LNCaP clone FGC (cell line): Measurements from ENCODE around the gene ABI3.

Source experiments
- DNase-seq: peaks from one replicate; pipeline ENCODE4 v3.0.0-alpha.2; 2011; ENCODE audit warnings: low read depth
- H3K4me3 ChIP-seq: 2 replicates; pipeline ENCODE4 v1.5.1; 2011; ENCODE audit warnings: mild to moderate bottlenecking, low read depth, low read length, control low read depth
- CTCF ChIP-seq: IDR thresholded peaks from 2 replicates; pipeline ENCODE4 v1.5.1; 2012; ENCODE audit warnings: mild to moderate bottlenecking; ENCODE audit not compliant: control insufficient read depth, insufficient read depth; ENCODE audit errors: extremely low read depth

ABI3 gene

DNA sequence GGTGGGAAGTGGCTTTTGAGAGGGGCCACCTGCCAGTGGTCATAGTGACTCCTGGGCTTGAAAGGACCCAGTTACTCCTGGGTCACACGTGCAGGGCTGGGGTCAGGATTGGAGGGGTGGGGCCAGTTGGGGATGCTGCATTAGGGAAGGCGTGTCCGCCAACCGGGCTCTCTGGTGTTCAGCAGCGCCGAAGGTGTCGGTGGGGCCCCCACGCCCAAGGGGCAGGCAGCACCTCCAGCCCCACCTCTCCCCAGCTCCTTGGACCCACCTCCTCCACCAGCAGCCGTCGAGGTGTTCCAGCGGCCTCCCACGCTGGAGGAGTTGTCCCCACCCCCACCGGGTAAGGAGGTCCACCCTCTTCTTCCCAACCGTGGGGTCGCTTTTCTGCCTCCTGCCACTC lies 9.5 kb downstream of the ABI3 start:
- H3K4me3 ChIP-seq = no peak overlapping the region
- DNase-seq = no peak
- TF ChIP-seq CTCF = no peak

DNA sequence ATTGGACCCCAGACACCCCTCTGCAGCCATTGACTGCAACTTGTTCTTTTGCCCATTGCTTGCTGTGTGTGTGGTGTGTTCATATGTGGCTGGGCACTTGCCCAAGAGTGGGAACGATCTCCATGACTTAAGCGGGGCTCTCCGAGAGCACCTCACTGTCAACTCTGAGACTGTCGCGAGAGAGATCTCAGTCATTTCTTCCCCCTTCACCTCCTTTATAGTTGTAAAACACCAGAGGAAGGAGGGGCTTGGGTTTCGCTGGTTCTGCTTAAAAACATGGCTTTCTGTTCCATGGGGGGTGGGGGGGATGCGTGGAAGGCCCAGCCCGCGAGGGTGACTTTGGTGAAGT lies 12.6 kb downstream of the ABI3 start:
- no peak overlapping the region for H3K4me3 ChIP-seq
- DNase-seq = no peak
- TF ChIP-seq CTCF = no peak

- no peak overlapping the region for H3K4me3 ChIP-seq
- no peak for DNase-seq
- TF ChIP-seq CTCF = peak; percentile 64
These were observed 13.2 kb downstream of the ABI3 start for GRCh38 chr17:49223517-49224197.

DNA sequence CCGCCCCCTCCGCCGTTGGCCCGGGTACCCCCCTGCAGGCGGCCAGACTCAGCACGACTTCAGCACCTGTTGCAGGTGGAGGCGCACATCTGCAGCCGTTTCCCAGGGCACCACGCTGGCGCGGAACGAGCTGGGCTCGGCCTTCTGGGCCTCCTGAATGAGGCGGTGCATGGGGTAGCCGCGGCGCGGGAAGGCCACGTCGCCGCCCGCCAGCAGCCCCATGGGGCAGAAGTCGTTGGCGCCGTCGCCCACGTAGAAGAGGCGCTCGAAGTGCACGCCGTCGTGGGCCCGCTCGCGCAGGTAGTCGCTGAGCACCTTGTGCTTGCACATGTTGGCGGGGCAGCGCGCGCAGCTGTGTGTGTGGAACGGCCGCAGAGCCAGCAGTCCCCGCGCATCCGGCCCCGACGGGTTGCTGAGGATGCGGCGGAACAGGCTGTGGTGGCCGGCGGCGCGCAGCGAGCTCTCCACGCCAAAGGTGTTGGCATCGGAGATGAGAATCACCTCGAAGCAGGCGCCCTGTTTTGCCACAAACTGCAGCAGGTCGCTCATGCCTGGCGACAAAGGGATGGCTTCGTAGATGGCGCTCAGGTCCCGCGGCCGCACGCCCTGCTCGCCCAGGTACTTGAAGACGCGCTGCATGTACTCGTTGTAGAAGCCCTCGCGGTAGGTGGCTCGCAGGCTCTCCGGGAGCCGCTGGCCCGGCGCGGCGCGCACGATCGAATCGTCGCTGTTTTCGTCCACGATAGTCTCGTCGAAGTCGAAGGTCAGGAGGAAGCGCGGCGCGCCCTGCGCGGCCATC lies 13.9 kb downstream of the ABI3 start:
- H3K4me3 ChIP-seq = no peak overlapping the region
- TF ChIP-seq CTCF = no peak
- no peak for DNase-seq

DNA sequence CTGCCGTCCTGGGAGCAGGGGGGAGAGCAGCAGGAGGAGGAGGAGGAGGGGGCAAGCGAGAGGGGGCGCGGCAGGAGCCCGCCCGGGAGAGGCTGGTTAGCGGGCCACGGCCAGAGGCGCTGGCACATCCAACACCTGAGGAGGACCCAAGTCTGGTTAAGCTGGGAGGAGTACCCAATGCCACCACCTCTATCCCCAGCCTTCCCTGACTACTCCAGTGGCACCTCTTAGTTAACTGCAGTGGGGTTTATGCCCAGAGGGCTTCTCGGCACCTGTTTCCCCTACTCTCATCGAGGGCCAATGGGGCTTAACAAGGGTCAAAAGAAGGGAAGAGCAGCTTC lies 14.5 kb downstream of the ABI3 start:
- H3K4me3 ChIP-seq = no peak overlapping the region
- no peak for TF ChIP-seq CTCF
- no peak for DNase-seq

DNA sequence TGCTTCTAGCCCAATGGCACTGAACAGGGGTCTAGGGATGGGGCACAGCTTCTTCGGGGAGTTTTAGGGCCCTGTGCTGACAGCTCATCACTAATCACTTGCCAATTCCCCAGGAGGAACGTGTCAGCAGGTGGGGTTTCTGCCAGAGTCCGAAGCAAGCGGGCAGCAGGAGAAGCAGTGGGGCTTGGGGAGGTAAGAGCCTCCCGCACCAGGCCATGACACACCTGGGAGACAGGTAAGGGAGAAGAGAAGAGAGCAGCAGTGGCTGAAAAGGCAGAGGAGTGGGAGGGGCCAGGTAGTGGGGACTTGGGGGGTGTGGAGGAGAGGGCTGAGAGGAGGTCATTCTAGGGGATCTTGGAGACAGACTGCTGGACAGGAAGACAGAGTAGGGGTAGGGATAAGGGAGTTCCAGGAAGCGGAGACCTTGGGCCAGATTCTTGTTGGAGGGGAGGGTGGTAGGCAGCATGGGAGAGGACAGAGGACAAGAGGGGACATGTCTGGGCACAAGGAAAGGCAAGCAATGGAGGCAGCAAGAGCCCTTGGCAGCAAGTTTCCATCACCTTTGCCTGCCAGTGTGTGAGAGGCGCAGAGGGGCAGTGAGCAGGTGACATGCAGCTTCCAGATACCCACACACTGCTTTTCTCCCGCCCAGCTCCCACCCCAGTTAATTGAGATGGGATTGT lies 15.2 kb downstream of the ABI3 start:
- no peak for DNase-seq
- no peak overlapping the region for H3K4me3 ChIP-seq

More for the DNA sequence above, 15.2 kb downstream of the ABI3 start:
- TF ChIP-seq CTCF = no peak
